ENCODE results near the gene SCPEP1.

SCPEP1 gene

GRCh38 chr17:57004944-57005579 lies 27.1 kb downstream of the SCPEP1 start:
- peak; percentile 66 for DNase-seq

DNA sequence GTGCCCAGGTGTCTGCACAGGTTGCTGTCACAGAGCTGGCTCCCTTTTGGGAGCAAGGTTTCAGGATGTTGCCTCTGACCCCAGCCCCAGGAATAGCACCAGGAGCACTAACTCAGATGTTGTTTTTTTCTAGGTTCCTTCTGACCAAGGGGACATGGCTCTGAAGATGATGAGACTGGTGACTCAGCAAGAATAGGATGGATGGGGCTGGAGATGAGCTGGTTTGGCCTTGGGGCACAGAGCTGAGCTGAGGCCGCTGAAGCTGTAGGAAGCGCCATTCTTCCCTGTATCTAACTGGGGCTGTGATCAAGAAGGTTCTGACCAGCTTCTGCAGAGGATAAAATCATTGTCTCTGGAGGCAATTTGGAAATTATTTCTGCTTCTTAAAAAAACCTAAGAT lies 28.1 kb downstream of the SCPEP1 start:
- DNase-seq: no peak

- no peak for DNase-seq
Observed at GRCh38 chr17:57008958-57009357, 31.0 kb downstream of the SCPEP1 start.

DNA sequence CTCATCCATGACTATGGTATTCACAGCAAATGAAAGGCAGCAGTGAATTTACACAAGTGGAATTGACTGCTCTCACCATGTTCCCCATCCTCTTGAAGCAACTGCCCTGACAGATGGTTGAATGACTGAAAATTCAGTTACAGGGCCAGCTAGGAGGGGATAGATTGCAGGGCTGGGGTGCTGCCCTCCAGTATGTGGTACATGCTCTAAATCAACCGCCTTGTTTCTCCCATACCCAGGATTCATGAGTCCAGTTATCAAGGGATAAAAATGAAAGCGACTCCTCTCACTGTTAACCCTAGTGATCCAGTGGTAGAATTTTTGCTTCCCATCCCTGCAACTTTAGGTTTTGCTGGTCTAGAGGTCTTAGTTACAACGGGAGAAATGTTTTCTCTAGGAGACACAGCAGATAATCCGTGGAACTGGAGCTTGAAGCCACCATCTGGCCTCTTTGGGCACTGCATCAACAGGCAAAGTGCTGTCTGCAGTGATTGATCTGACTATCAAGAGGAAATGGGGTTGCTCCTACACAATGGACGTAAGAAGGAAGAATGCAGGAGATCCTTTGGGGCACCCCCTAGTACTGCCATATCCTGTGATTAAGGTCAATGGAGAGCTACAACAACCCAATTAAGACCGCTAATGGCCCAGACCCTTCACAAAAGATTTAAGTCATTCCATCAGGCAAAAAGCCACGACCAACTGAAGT lies 32.0 kb downstream of the SCPEP1 start:
- DNase-seq: peak; percentile 15

- DNase-seq: no peak
Observed at GRCh38 chr17:57010487-57010886, 32.6 kb downstream of the SCPEP1 start.

- no peak for DNase-seq
Observed at GRCh38 chr17:57011491-57012015, 33.6 kb downstream of the SCPEP1 start.

- no peak for DNase-seq
Observed at GRCh38 chr17:57016071-57016763, 38.3 kb downstream of the SCPEP1 start.

GRCh38 chr17:57016764-57017116 lies 38.8 kb downstream of the SCPEP1 start:
- no peak for DNase-seq

DNA sequence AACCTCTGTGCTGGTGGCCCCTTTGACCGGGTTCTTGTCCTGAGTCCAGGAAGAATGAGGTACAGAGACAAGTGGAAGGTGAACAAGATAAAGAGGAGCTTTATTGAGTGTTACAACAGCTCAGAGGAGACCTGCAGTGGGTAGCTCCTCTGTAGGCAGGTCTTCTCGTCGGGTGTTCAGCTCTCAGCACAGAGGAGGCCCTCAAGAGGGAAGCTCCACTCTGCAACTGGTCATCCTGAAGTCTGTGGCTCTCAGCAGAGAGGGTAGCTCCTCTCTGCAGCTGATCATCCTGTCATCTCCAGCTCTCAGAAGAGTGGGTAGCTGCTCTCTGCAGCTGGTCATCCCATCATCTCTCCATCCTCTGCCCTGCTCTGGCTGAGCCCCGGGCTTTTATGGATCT lies 39.7 kb downstream of the SCPEP1 start:
- DNase-seq: no peak

GRCh38 chr17:57020208-57020607 lies 42.3 kb downstream of the SCPEP1 start:
- DNase-seq: no peak

DNA sequence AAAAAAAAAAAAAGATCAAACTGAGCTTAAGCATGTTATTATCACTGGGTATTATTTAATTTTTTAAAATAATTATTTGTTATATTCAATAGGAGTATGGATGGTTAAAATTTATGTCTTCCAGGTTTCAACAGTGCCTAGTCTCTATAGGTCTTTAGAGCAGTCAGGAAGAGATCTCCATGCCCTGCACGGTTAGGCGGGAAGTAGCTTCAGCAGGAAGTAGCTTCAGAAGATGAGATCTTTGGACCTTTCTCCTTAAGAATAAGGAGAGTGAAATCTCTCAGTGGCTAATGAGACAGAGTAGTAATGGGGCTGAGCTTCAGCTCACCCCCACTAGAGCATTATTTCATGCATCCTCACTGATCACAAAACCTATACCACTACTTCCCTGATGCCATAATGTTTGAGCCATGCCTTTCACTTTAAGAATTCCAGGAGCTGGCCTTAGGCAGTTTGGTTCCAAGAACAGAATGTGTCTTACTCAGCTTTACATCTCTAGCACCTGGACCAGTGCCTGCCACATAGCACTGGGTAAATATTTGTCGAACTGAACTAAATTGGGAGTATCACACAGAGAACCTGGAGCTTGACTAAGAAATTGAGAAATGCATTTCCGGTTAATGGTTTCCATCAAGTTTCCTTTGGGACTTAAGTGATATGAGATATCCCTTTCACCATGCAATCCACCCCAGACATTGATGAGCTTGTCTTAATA lies 43.5 kb downstream of the SCPEP1 start:
- DNase-seq: no peak

DNA sequence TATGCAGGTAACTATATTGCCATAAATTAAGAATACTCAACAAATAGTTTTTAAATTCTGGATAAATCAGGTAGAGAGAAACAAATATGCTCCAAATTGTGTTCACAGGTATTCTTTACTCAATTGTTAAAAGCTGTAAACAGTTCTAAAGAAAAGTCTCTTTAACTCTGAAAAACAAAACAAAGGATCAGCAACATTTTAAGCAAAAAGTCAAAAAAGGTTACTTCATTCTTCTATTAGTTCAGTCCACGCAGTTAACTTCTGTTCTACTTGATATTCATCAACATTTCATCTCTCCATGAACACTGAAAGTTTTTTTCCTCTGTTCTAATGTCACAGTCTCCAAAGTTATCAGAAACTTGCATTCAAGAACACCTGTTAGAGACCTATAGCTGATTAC lies 47.9 kb downstream of the SCPEP1 start:
- no peak for DNase-seq

- no peak for DNase-seq
Observed at GRCh38 chr17:57027852-57028251, 49.9 kb downstream of the SCPEP1 start.

DNA sequence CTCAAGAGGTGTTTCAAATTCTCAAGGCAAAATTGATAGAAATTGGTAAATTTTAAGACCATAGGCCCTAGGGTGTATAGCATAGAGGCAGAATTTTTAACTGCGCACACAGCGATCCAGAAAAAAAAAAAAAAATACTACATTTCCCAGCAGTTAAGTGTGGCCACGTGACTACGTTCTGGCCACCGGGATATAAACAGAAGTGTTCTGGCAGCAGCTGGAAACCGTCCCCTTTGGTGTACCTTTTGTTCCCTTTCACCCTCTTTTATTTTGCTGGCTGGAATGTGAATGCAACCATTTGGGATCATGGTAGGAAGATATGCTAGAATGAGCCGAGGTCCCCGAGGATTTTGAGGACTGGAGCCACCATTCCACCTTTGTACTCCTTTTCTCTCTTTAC lies 54.4 kb downstream of the SCPEP1 start:
- peak; percentile 60 for DNase-seq

DNA sequence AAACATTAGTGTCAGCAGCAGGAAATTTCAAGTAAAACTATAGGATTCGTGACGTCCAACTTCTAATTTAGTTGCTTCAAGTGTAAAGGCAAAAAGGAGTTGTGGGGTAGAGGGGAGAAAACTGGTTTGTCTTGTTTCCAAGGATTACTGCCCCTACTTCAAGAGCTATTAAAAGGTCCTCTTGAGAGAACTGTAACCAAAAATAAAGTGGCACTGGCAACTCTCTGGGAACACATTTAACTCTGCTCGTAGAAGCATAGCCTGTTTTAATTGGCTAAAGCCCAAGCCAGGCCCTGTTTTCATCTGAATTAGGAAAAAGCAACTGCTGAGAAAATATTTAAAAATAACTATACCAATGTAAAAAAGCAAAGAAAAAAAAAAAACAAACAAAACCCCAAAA lies 55.4 kb downstream of the SCPEP1 start:
- DNase-seq: no peak

- no peak for DNase-seq
Observed at GRCh38 chr17:57034807-57035754, 57.1 kb downstream of the SCPEP1 start.

GRCh38 chr17:57035971-57036481 lies 58.1 kb downstream of the SCPEP1 start:
- peak; percentile 81 for DNase-seq

DNA sequence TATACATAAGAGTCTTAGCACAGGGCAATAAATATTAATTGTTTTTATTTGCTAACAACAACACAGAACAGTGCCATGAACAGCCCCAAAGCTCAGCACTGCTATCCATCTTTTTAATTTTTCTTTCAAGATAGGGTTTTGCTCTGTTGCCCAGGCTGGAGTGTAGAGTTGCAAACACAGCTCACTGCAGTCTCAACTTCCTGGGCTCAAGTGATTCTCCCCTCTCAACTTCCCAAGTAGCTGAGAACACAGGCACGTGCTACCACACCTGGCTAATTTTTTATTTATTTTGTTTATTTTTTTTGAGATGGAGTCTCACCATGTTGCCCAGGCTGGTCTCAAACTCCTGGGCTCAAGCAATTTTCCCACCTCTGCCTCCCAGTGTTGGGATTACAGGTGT lies 59.5 kb downstream of the SCPEP1 start:
- DNase-seq: no peak

DNA sequence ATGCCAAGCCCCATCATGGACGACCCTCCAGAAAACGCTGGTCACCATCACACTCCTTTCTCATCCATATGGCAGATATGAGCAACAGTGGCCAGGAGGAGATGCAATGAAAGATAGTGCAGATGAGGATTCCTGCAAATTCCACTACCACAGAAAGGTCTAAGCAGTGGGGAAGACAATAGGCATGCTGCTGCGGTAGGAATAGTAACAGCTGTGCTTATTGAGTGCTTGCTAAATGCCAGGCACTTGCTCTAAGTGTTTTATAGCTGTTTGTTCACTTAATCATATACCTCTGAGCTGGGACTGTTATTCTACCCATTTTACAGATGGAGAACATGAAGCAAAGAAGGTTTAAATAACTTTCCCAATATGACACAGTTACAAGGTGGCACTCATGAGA lies 60.6 kb downstream of the SCPEP1 start:
- no peak for DNase-seq

GRCh38 chr17:57040571-57040970 lies 62.6 kb downstream of the SCPEP1 start:
- no peak for DNase-seq

GRCh38 chr17:57043276-57043675 lies 65.3 kb downstream of the SCPEP1 start:
- no peak for DNase-seq

All from NCI-H2107 (cell line).